HG02571 (cell line): Measurements from ENCODE around the gene SNX30.

ENCODE experiments used
- ATAC-seq: cut with Tn5 transposase; IDR thresholded peaks from one replicate; pipeline ENCODE4 v1.9.1; 2021; ENCODE audit warnings: mild to moderate bottlenecking, moderate library complexity; ENCODE audit not compliant: unreplicated experiment

Gene SNX30

GRCh38 chr9:112914524-112914923, 164.0 kb downstream of the SNX30 start:
- ATAC-seq = no peak

GRCh38 chr9:112917047-112917986, 166.8 kb downstream of the SNX30 start:
- ATAC-seq = no peak

GRCh38 chr9:112917987-112918362, 167.4 kb downstream of the SNX30 start:
- ATAC-seq = no peak

- ATAC-seq = no peak
Measured at GRCh38 chr9:112921549-112921948, 171.0 kb downstream of the SNX30 start.
